Activated T-cell treated with anti-CD3 and anti-CD28 coated beads, Interleukin-2, amount 50 U/mL, for 24 hours (primary cell): ENCODE measurements around the gene TMTC3.
"Not testable (repeated sequence)": the region's sequence is repeated elsewhere in the genome, so short reads cannot be mapped to it uniquely, and the experiment has no call there.

Experiments used
- DNase-seq: peaks from one replicate; pipeline ENCODE4 v3.0.0-alpha.2; 2020
- H3K27ac Mint-ChIP-seq: 2 replicates; pipeline ENCODE4 v1.8.0; 2020; ENCODE audit warnings: mild to moderate bottlenecking, mixed read lengths
- H3K27me3 Mint-ChIP-seq: 2 replicates; pipeline ENCODE4 v1.8.0; 2020; ENCODE audit warnings: mixed read lengths
- H3K36me3 Mint-ChIP-seq: 2 replicates; pipeline ENCODE4 v1.8.0; 2020; ENCODE audit warnings: low read depth, mixed read lengths
- H3K4me1 Mint-ChIP-seq: 2 replicates; pipeline ENCODE4 v1.8.0; 2020; ENCODE audit warnings: low read depth, mixed read lengths
- H3K4me3 Mint-ChIP-seq: 2 replicates; pipeline ENCODE4 v1.8.0; 2020; ENCODE audit warnings: mild to moderate bottlenecking, moderate library complexity, mixed read lengths
- H3K9me3 Mint-ChIP-seq: 2 replicates; pipeline ENCODE4 v1.8.0; 2020; ENCODE audit warnings: mixed read lengths

Gene TMTC3

DNA sequence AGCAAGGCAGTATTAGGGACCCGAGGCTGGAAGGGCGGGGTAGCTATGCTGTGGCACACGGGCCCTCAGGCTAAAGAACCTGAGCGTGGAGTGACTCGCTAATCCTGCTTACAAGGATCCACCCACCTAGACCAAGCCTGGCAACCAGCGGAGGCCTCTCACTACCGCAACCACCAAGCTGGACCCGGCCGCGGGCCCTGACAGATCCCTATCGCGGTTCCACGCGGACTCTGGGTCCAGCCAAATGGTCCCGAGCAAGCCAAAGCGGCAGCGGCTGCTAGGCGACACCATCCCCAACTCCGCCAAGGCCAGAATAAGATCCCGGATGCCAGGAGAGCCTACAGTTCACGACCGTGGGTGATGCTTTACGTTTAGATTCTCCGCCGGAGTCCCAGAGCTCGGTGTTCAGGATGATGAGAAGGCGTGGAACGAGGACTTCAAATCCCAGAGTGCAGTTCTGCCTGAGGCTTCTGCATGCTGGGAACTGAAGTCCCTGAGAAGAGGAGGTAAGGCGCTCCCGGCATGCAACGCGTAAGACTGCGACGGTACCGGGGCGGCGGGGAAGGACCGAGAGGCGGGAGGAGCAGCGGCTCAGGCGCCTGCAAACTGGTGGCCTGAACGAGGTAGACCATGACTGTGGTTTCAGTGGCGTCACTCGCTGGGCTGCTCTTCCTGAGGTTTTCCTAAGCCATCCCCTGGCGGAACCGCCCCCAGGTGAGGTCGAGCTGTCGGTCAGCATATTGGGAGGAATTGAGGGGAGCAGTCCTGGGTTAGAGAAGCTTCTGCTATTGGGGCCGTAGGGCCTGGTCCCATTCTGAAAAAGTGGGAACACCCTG, at the start of gene TMTC3, which contains the start of gene CEP290:
TMTC3 (plus strand) TSS at position 534 of the 836 bp plus-strand sequence. CDS start 6,009 bp downstream, outside the sequence.
CEP290 (minus strand) TSS at position 315 of the 836 bp plus-strand sequence. CDS start 781 bp downstream, outside the sequence.
- Mint-ChIP-seq H3K9me3 (no peaks in the 10 kb centered on the region), H3K27ac (peak within 1 kb of the TSS; percentile 97), H3K4me1 (peaks cover 55% of the 10 kb centered on the region), H3K27me3 (no peaks in the 10 kb centered on the region), H3K36me3 (peaks cover 62% of the 10 kb centered on the region), H3K4me3 (peak within 1 kb of the TSS; percentile 97)
- peak; percentile 90 for DNase-seq

DNA sequence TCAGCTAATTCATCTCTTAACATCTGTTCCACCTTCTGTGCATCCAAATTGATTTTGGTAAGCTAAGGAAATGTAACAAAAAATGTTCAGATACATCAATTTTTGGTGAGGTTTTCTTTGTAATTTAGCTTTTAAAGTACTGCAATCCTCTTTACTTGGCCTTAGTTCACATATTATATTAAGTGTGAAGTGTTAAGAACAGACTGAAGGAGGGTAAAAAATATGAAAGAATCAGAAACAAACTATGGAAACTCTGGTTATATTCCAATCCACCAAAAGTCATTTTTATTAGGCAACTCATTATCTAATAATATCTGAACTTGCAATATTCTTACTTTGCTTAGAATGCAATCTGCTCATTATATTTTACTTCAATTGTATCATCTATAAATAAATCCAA, 49.3 kb upstream of the TMTC3 start:
- H3K27ac Mint-ChIP-seq = no peak overlapping the region
- no peak overlapping the region for H3K4me3 Mint-ChIP-seq

DNA sequence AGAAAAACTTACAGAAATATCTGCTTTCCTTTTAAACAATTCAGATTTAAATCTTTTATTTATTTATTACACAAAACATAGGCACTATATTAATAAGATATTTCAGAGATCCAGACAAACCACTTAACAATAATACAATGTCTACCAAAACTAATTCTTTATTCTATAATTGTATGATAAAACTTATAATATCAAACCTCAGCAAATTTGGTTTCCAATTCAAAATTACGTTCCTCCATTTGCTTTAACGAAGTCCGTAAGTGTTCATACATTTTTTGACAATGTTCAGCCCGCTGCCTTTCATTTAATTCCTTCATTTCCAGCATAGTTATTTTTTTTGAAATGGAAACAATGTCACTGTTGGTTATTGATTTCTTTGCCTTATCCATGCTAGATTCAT, 48.5 kb upstream of the TMTC3 start:
- Mint-ChIP-seq H3K36me3 (peaks cover 63% of the 10 kb centered on the region), H3K9me3 (no peaks in the 10 kb centered on the region), H3K4me1 (peaks cover 2% of the 10 kb centered on the region), H3K27me3 (no peaks in the 10 kb centered on the region), H3K27ac (no peak overlapping the region), H3K4me3 (no peak overlapping the region)
- no peak for DNase-seq

More for the DNA sequence above, 49.3 kb upstream of the TMTC3 start:
- Mint-ChIP-seq H3K4me1 (peaks cover 2% of the 10 kb centered on the region), H3K27me3 (no peaks in the 10 kb centered on the region), H3K36me3 (peaks cover 59% of the 10 kb centered on the region), H3K9me3 (no peaks in the 10 kb centered on the region)
- DNase-seq = no peak

DNA sequence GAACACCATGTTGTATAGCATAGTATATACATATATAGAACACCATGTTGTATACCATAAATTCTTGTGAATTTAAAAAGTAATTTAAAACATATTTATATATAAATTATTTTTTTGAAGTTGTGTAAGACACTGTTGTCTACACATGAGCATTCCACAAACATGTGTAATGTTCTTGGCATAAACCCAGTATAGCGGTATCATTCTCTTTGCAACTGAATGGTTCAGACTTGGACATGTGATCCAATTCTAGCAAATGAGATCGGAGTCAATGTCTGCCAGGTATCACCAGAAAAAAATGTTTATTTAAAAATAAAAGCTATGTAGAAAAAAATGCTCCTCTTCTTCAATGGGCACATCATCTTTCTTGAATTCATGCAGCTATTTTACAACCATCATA, 34.1 kb upstream of the TMTC3 start:
- H3K27me3 Mint-ChIP-seq = no peaks in the 10 kb centered on the region

DNA sequence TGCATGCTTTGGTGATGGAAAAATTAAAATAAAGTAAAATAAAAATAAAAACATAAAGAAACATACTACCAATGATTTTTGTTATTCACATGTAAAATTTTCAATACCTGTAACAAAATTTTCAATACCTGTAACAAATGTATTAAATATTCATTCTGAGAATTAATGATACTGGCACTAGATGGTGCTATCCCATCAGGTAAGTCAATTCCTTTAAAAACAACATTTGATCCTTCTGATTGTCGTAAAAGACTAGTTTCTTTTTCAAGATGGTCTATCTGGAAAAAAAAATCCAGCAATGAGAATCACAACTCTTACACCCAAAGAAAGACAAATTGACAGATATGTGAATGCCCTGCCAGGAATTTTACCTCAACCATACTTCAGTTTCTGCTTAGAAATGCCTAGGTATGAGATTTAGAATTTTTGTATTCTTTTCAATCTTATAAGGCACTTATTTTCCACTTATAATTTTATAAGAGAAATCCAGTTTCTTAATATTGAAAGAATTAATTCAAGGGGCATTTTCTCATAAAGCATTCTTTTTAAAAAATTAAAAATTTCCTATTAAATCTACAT, 30.9 kb upstream of the TMTC3 start:
- Mint-ChIP-seq H3K4me3 (no peak overlapping the region), H3K36me3 (peaks cover 78% of the 10 kb centered on the region), H3K27ac (no peak overlapping the region), H3K27me3 (no peaks in the 10 kb centered on the region), H3K4me1 (peaks cover 2% of the 10 kb centered on the region), H3K9me3 (no peaks in the 10 kb centered on the region)
- DNase-seq = no peak

More for the DNA sequence above, 34.1 kb upstream of the TMTC3 start:
- peaks cover 2% of the 10 kb centered on the region for H3K4me1 Mint-ChIP-seq
- no peak overlapping the region for H3K27ac Mint-ChIP-seq
- H3K36me3 Mint-ChIP-seq = peaks cover 74% of the 10 kb centered on the region
- H3K9me3 Mint-ChIP-seq = no peaks in the 10 kb centered on the region
- DNase-seq = no peak
- H3K4me3 Mint-ChIP-seq = no peak overlapping the region

DNA sequence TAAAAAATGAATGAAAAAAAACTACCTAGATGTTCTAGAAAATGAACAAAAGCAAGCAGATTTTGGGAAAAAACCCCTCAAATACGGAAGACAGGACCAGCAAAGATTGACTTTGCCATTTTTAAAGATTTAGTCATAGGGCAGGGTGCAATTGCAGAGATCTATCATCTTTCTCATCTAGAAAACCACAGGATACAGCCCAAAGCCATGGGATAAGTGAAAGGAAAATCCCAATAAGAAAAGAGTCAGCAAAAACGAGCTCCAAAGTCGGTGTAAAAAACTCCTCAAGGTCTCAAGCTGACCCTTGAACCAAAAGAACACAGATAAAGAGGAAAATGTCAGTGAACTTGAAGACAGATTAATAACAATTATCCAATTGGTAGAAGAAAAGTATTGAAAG, 28.2 kb upstream of the TMTC3 start:
- DNase-seq = no peak
- Mint-ChIP-seq H3K9me3 (no peaks in the 10 kb centered on the region), H3K4me3 (no peak overlapping the region), H3K27me3 (no peaks in the 10 kb centered on the region), H3K27ac (peak overlapping the region; percentile 54), H3K36me3 (peaks cover 79% of the 10 kb centered on the region), H3K4me1 (peaks cover 2% of the 10 kb centered on the region)

DNA sequence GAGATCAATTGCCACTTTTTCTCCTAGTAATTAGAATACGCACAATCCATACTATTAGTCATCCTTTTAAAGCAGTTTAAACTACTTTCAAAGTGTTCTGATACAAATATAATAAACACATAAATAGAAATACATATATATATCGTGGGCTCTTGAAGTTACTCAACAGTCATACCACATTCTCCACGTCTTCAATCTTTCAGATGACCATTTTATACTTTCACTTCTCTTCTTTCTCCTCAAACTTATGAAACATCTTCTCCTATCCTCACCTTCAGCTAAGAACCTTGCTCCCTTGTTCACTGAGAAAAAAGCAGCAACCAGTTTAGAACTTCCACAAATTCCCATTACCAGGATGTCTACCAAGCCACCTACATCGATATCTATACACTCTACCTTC, 19.4 kb upstream of the TMTC3 start:
- no peak overlapping the region for H3K27ac Mint-ChIP-seq
- H3K27me3 Mint-ChIP-seq = no peaks in the 10 kb centered on the region
- H3K4me3 Mint-ChIP-seq = no peak overlapping the region
- DNase-seq = no peak
- H3K4me1 Mint-ChIP-seq = no peaks in the 10 kb centered on the region
- H3K9me3 Mint-ChIP-seq = no peaks in the 10 kb centered on the region
- peaks cover 39% of the 10 kb centered on the region for H3K36me3 Mint-ChIP-seq

DNA sequence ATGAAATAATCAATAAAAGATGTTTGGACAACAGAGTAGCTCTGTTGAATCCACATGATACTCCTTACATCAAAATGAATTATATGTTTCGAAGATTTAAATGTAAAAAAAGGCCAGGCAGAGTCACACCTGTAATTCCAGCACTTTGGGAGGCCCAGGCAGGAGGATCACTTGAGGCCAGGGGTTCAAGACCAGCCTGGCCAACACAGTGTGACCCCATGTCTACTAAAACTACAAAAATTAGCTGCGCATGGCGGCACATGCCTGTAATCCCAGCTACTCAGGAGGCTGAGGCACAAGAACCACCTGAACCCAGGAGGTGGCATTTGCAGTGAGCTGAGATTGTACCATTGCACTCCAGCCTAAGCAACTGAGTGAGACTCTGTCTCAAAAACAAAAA, 15.0 kb upstream of the TMTC3 start:
- H3K36me3 Mint-ChIP-seq = peaks cover 40% of the 10 kb centered on the region
- no peaks in the 10 kb centered on the region for H3K9me3 Mint-ChIP-seq
- no peak for DNase-seq
- no peaks in the 10 kb centered on the region for H3K4me1 Mint-ChIP-seq
- H3K27me3 Mint-ChIP-seq = no peaks in the 10 kb centered on the region
- no peak overlapping the region for H3K27ac Mint-ChIP-seq
- no peak overlapping the region for H3K4me3 Mint-ChIP-seq

DNA sequence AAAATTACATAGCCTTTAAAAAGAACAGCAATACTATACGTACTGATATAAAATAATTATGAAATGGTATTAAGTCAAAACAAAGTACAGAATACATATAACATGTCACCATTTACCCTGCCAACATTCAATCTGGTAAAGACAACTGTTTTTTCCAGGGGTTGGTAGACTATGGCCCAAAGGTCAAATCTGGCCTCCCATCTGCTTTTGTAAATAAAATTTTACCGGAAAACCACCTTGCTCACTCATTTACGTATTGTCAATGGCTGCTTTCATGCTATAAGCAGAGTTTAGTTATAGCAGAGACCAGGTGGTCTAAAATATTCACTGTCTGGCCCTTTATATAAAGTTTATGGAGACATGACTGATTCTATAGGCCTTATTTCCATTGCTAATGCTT, 14.3 kb upstream of the TMTC3 start:
- Mint-ChIP-seq H3K36me3 (peaks cover 48% of the 10 kb centered on the region), H3K4me3 (no peak overlapping the region), H3K27me3 (no peaks in the 10 kb centered on the region), H3K9me3 (no peaks in the 10 kb centered on the region), H3K27ac (no peak overlapping the region), H3K4me1 (no peaks in the 10 kb centered on the region)
- DNase-seq = no peak

DNA sequence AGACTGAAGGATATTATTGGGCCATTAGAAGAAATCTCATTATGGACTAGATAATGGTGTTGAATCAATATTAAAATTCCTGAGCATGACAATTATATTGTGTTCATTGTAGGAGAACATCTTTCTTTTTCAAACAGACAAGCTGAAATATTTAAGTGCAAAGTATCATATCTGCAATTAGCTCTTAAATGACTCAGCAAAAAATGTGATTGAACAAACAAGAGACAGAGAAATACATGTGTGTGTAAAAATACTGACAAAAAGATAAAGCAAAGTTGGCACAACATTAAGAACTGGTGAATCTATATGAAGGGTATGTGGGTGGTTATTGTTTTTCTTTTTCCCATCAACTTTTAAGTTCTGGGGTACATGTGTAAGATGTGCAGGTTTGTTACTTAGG, 9.7 kb upstream of the TMTC3 start:
- H3K4me3 Mint-ChIP-seq = no peak overlapping the region
- no peaks in the 10 kb centered on the region for H3K27me3 Mint-ChIP-seq
- no peak for DNase-seq
- peaks cover 1% of the 10 kb centered on the region for H3K4me1 Mint-ChIP-seq
- no peaks in the 10 kb centered on the region for H3K9me3 Mint-ChIP-seq
- H3K27ac Mint-ChIP-seq = peak overlapping the region; percentile 35
- peaks cover 70% of the 10 kb centered on the region for H3K36me3 Mint-ChIP-seq

DNA sequence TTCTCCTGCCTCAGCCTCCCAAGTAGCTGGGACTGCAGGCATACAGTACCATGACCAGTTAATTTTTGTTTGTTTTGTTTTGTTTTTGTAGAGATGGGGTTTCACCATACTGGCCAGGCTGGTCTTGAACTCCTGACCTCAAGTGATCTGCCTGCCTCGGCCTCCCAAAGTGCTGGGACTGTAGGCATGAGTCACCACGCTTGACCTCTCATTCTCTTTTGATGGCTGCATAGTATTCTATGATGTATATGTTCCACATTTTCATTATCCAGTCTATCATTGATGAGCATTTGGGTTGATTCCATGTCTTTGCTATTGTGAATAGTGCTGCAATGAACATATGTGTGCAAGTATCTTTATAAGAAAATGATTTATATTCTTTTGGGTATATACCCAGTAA, 8.9 kb upstream of the TMTC3 start:
- not testable (repeated sequence) for H3K4me3 Mint-ChIP-seq, H3K27me3 Mint-ChIP-seq, H3K9me3 Mint-ChIP-seq, H3K4me1 Mint-ChIP-seq, DNase-seq
- Mint-ChIP-seq H3K36me3 (peaks cover 73% of the 10 kb centered on the region), H3K27ac (peak overlapping the region; percentile 35)

DNA sequence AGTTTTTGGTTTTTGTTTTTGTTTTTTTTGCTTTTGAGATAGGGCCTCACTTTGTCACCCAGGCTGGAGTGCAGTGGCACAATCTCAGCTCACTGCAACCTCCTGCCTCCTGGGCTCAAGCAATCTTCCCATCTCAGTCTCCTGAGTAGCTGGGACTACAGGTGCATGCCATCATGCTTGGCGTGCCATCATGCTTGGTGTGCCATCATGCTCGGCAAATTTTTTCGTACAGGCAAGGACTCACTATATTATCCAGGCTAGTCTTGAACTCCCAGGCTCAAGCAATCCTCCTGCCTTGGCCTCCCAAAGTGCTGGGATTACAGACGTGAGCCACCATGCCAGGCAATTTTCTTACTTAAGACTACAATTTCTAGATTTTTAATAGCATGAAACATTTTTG, 2.4 kb upstream of the TMTC3 start:
- H3K9me3 Mint-ChIP-seq, DNase-seq, H3K27me3 Mint-ChIP-seq, H3K27ac Mint-ChIP-seq, H3K4me3 Mint-ChIP-seq: not testable (repeated sequence)
- Mint-ChIP-seq H3K36me3 (peaks cover 70% of the 10 kb centered on the region), H3K4me1 (peaks cover 40% of the 10 kb centered on the region)

DNA sequence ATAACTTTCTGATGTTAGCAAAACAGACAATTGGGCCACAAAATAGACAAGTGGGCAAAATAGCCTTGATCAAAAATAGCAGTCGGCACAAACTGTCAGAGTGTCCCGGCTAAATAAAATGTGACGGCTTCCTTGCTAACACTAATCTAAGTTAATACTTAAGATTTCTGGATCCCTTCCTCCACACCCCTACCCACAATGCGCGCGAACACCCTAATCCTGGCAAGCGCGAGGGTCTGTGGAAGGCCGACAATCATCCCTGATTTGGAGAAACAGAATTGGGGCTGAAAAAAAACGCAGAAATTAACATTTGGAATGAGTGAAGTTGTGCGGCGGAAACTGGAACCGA, 708 bp upstream of the TMTC3 start:
- no peak for DNase-seq
- peak overlapping the region; percentile 97 for H3K4me3 Mint-ChIP-seq
- H3K4me1 Mint-ChIP-seq = peaks cover 55% of the 10 kb centered on the region
- peaks cover 68% of the 10 kb centered on the region for H3K36me3 Mint-ChIP-seq
- H3K27me3 Mint-ChIP-seq = no peaks in the 10 kb centered on the region
- peak overlapping the region; percentile 97 for H3K27ac Mint-ChIP-seq
- no peaks in the 10 kb centered on the region for H3K9me3 Mint-ChIP-seq

DNA sequence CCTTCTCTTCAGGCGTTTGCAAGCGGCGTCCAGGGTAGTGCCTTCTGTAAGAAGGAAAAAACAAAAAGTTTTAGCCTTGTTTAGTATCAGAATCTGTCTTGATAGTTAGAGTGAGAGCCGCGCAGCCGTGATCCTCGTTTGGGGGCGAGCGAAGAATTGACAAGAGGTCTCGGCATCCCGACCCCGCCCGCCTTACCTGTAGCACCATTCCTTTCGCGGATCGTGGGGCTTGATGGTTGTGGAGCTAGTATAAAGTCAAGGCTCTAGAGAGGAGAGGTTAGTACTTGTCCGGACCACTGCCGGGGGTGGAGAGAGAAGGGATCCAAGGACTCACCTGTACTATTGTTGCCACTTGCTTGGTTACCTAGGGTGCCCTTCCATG, 494 bp downstream of the TMTC3 start:
- Mint-ChIP-seq H3K4me3 (peak overlapping the region; percentile 97), H3K4me1 (peaks cover 54% of the 10 kb centered on the region), H3K9me3 (no peaks in the 10 kb centered on the region), H3K36me3 (peaks cover 57% of the 10 kb centered on the region), H3K27ac (peak overlapping the region; percentile 97), H3K27me3 (no peaks in the 10 kb centered on the region)
- DNase-seq = no peak

DNA sequence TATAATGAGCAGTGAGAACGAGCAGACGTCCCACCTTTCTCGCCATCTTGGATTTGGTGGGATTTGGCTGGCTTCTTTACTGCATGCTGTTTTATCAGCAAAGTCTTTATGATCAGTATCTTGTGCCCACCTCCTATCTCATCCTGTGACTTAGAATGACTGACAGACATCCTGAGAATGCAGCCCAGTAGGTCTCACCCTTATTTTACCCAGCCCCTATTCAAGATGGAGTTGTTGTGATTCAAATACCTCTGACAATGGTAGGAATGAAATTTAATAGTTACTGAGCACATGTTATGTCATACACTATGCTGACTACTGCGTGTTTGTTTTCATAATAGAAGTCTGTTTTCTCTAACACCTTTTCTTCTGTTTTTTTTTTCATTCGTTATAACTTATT, 1.9 kb downstream of the TMTC3 start:
- no peak for DNase-seq
- H3K4me1 Mint-ChIP-seq = peaks cover 55% of the 10 kb centered on the region
- H3K4me3 Mint-ChIP-seq = peak overlapping the region; percentile 97
- no peak overlapping the region for H3K27ac Mint-ChIP-seq
- no peaks in the 10 kb centered on the region for H3K9me3 Mint-ChIP-seq
- H3K36me3 Mint-ChIP-seq = peaks cover 53% of the 10 kb centered on the region
- H3K27me3 Mint-ChIP-seq = no peaks in the 10 kb centered on the region
